ENCODE results near the gene CSF3R.
A peak's percentile ranks its signal among the peaks of the same experiment; 100 is the strongest.

CSF3R gene

GRCh38 chr1:36440044-36440443 lies 42.7 kb downstream of the CSF3R start:
- in situ Hi-C loops (cut with HindIII; ENCODE audit: low pct_unique_long_range_greater_than_20kb, low sequenced_read_pairs): no loop called here
- DNase-seq (ENCODE audit: low read depth in 1 of 2, low spot score in 1 of 2): no peak
- TF ChIP-seq JUND (IDR thresholded peaks at IDR 0.05; ENCODE audit: low read depth): no peak

GRCh38 chr1:36438715-36439114 lies 44.0 kb downstream of the CSF3R start:
- no peak for TF ChIP-seq JUND (IDR thresholded peaks at IDR 0.05; ENCODE audit: low read depth)
- in situ Hi-C loops (cut with HindIII; ENCODE audit: low pct_unique_long_range_greater_than_20kb, low sequenced_read_pairs): no loop called here
- no peak for DNase-seq (ENCODE audit: low read depth in 1 of 2, low spot score in 1 of 2)

- TF ChIP-seq JUND (IDR thresholded peaks at IDR 0.05; ENCODE audit: low read depth): no peak
- in situ Hi-C loops (cut with HindIII; ENCODE audit: low pct_unique_long_range_greater_than_20kb, low sequenced_read_pairs): no loop called here
- peak in 1 of 2 experiments; percentile 76 for DNase-seq (ENCODE audit: low read depth in 1 of 2, low spot score in 1 of 2)
These were observed 45.9 kb downstream of the CSF3R start for GRCh38 chr1:36436821-36437220.

- in situ Hi-C loops (cut with HindIII; ENCODE audit: low pct_unique_long_range_greater_than_20kb, low sequenced_read_pairs): no loop called here
- no peak for DNase-seq (ENCODE audit: low read depth in 1 of 2, low spot score in 1 of 2)
- no peak for TF ChIP-seq JUND (IDR thresholded peaks at IDR 0.05; ENCODE audit: low read depth)
These were observed 49.6 kb downstream of the CSF3R start for GRCh38 chr1:36433102-36433501.

GRCh38 chr1:36432616-36433015 lies 50.1 kb downstream of the CSF3R start:
- in situ Hi-C loops (cut with HindIII; ENCODE audit: low pct_unique_long_range_greater_than_20kb, low sequenced_read_pairs): no loop called here
- DNase-seq (ENCODE audit: low read depth in 1 of 2, low spot score in 1 of 2): no peak
- TF ChIP-seq JUND (IDR thresholded peaks at IDR 0.05; ENCODE audit: low read depth): no peak

GRCh38 chr1:36425791-36426190 lies 56.9 kb downstream of the CSF3R start:
- no peak for DNase-seq (ENCODE audit: low read depth in 1 of 2, low spot score in 1 of 2)
- in situ Hi-C loops (cut with HindIII; ENCODE audit: low pct_unique_long_range_greater_than_20kb, low sequenced_read_pairs): no loop called here
- TF ChIP-seq JUND (IDR thresholded peaks at IDR 0.05; ENCODE audit: low read depth): no peak

- no peak for TF ChIP-seq JUND (IDR thresholded peaks at IDR 0.05; ENCODE audit: low read depth)
- in situ Hi-C loops (cut with HindIII; ENCODE audit: low pct_unique_long_range_greater_than_20kb, low sequenced_read_pairs): no loop called here
- DNase-seq (ENCODE audit: low read depth in 1 of 2, low spot score in 1 of 2): no peak
These were observed 61.1 kb downstream of the CSF3R start for GRCh38 chr1:36421649-36422048.

GRCh38 chr1:36420836-36421317 lies 61.8 kb downstream of the CSF3R start:
- peak; percentile 10 to 78 for DNase-seq (ENCODE audit: low read depth in 1 of 2, low spot score in 1 of 2)
- in situ Hi-C loops (cut with HindIII; ENCODE audit: low pct_unique_long_range_greater_than_20kb, low sequenced_read_pairs): no loop called here
- TF ChIP-seq JUND (IDR thresholded peaks at IDR 0.05; ENCODE audit: low read depth): no peak

GRCh38 chr1:36420409-36420808 lies 62.3 kb downstream of the CSF3R start:
- DNase-seq (ENCODE audit: low read depth in 1 of 2, low spot score in 1 of 2): no peak
- TF ChIP-seq JUND (IDR thresholded peaks at IDR 0.05; ENCODE audit: low read depth): no peak
- in situ Hi-C loops (cut with HindIII; ENCODE audit: low pct_unique_long_range_greater_than_20kb, low sequenced_read_pairs): no loop called here

GRCh38 chr1:36419569-36419968 lies 63.1 kb downstream of the CSF3R start:
- no peak for TF ChIP-seq JUND (IDR thresholded peaks at IDR 0.05; ENCODE audit: low read depth)
- in situ Hi-C loops (cut with HindIII; ENCODE audit: low pct_unique_long_range_greater_than_20kb, low sequenced_read_pairs): no loop called here
- no peak for DNase-seq (ENCODE audit: low read depth in 1 of 2, low spot score in 1 of 2)

GRCh38 chr1:36419140-36419539 lies 63.6 kb downstream of the CSF3R start:
- in situ Hi-C loops (cut with HindIII; ENCODE audit: low pct_unique_long_range_greater_than_20kb, low sequenced_read_pairs): no loop called here
- DNase-seq (ENCODE audit: low read depth in 1 of 2, low spot score in 1 of 2): no peak
- TF ChIP-seq JUND (IDR thresholded peaks at IDR 0.05; ENCODE audit: low read depth): no peak

GRCh38 chr1:36417931-36418330 lies 64.8 kb downstream of the CSF3R start:
- TF ChIP-seq JUND (IDR thresholded peaks at IDR 0.05; ENCODE audit: low read depth): no peak
- DNase-seq (ENCODE audit: low read depth in 1 of 2, low spot score in 1 of 2): no peak
- in situ Hi-C loops (cut with HindIII; ENCODE audit: low pct_unique_long_range_greater_than_20kb, low sequenced_read_pairs): no loop called here

Measured in T47D (cell line).